ENCODE measurements around the gene USP17L17.
"Not testable (repeated sequence)": the region's sequence is repeated elsewhere in the genome, so short reads cannot be mapped to it uniquely, and the experiment has no call there.

DNA sequence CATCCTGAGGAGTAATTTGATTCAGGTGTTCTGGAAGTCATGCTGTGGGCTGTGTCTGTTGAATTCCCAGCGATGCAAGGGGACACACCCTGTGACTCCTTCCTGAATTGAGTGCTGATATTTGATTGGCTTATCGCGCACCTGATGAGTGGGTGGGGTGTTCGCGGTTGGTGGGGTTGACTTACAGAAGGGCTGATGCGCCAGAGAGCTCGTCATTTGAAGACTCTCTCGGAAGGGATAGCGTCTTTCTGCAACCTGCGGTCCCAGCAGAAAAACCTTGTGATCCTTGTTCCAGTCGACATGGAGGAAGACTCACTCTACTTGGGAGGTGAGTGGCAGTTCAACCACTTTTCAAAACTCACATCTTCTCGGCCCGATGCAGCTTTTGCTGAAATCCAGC lies 23.8 kb upstream of the USP17L17 start, which contains the start of gene USP17L12:
- TF ChIP-seq, protein P1, sequence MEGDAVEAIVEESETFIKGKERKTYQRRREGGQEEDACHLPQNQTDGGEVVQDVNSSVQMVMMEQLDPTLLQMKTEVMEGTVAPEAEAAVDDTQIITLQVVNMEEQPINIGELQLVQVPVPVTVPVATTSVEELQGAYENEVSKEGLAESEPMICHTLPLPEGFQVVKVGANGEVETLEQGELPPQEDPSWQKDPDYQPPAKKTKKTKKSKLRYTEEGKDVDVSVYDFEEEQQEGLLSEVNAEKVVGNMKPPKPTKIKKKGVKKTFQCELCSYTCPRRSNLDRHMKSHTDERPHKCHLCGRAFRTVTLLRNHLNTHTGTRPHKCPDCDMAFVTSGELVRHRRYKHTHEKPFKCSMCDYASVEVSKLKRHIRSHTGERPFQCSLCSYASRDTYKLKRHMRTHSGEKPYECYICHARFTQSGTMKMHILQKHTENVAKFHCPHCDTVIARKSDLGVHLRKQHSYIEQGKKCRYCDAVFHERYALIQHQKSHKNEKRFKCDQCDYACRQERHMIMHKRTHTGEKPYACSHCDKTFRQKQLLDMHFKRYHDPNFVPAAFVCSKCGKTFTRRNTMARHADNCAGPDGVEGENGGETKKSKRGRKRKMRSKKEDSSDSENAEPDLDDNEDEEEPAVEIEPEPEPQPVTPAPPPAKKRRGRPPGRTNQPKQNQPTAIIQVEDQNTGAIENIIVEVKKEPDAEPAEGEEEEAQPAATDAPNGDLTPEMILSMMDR (IDR thresholded peaks at IDR 0.05), result not testable (repeated sequence)
- TF ChIP-seq EZH2 (IDR thresholded peaks at IDR 0.05), result not testable (repeated sequence)

Measured in neural progenitor cell (in vitro differentiated cells).